Breast epithelium (tissue), 3 donors: ENCODE measurements around the gene CYP1B1.

Experiments
- CTCF ChIP-seq, 3 donors: fragments of 450-650 bp; IDR thresholded peaks; one replicate each; pipeline ENCODE4 v1.5.1; 2016 to 2017; ENCODE audit warnings: antibody characterized with exemption in 3 of 3, mild to moderate bottlenecking in 3 of 3, moderate library complexity in 3 of 3
- POLR2AphosphoS5 ChIP-seq, 3 donors: sonication (generic); formaldehyde crosslinking; IDR thresholded peaks; one replicate each; pipeline ENCODE4 v1.6.1; 2017; ENCODE audit warnings: antibody characterized with exemption in 3 of 3

- no peak for TF ChIP-seq POLR2AphosphoS5 (IDR thresholded peaks at IDR 0.05)
- TF ChIP-seq CTCF (IDR thresholded peaks at IDR 0.05) = no peak
Measured at GRCh38 chr2:38079116-38080052, 3.4 kb upstream of the CYP1B1 start.
